HEK293T (cell line): ENCODE results near the gene VILL.
"Not testable (repeated sequence)": the region's sequence is repeated elsewhere in the genome, so short reads cannot be mapped to it uniquely, and the experiment has no call there.

Experiments
- ARNT ChIP-seq: fragments of 450-650 bp; IDR thresholded peaks from 2 replicates; pipeline ENCODE4 v1.6.1; 2017; ENCODE audit warnings: mild to moderate bottlenecking
- BHLHE40 ChIP-seq: fragments of 450-650 bp; IDR thresholded peaks from 2 replicates; pipeline ENCODE4 v1.6.1; 2016; ENCODE audit warnings: mild to moderate bottlenecking, moderate library complexity, borderline replicate concordance
- FOXA1 ChIP-seq: fragments of 450-650 bp; IDR thresholded peaks from 2 replicates; pipeline ENCODE4 v1.6.1; 2016; ENCODE audit warnings: mild to moderate bottlenecking
- FOXK2 ChIP-seq: fragments of 450-650 bp; IDR thresholded peaks from 2 replicates; pipeline ENCODE4 v1.6.1; 2016; ENCODE audit warnings: mild to moderate bottlenecking
- FOXM1 ChIP-seq: fragments of 450-650 bp; IDR thresholded peaks from 2 replicates; pipeline ENCODE4 v1.6.1; 2017; ENCODE audit warnings: mild to moderate bottlenecking, borderline replicate concordance
- HDGF ChIP-seq: fragments of 450-650 bp; IDR thresholded peaks from 2 replicates; pipeline ENCODE4 v1.6.1; 2017; ENCODE audit warnings: antibody characterized with exemption, borderline replicate concordance
- LEF1 ChIP-seq: fragments of 450-650 bp; IDR thresholded peaks from 2 replicates; pipeline ENCODE4 v1.6.1; 2017; ENCODE audit warnings: mild to moderate bottlenecking, borderline replicate concordance
- NFRKB ChIP-seq: fragments of 450-650 bp; IDR thresholded peaks from 2 replicates; pipeline ENCODE4 v1.6.1; 2016; ENCODE audit warnings: mild to moderate bottlenecking, moderate library complexity
- SP1 ChIP-seq: fragments of 450-650 bp; IDR thresholded peaks from 2 replicates; pipeline ENCODE4 v1.6.1; 2017
- SUZ12 ChIP-seq: fragments of 450-650 bp; IDR thresholded peaks from 2 replicates; pipeline ENCODE4 v1.6.1; 2016; ENCODE audit warnings: mild to moderate bottlenecking
- TARDBP ChIP-seq: fragments of 450-650 bp; IDR thresholded peaks from 2 replicates; pipeline ENCODE4 v1.6.1; 2016
- ZNF384 ChIP-seq: fragments of 450-650 bp; IDR thresholded peaks from 2 replicates; pipeline ENCODE4 v1.6.1; 2016
- TF ChIP-seq, protein P1 (sequence below): fragments of 450-650 bp; IDR thresholded peaks from 2 replicates; pipeline ENCODE4 v1.6.1; 2016

GRCh38 chr3:38053813-38054498, 63.4 kb downstream of the VILL start:
- TF ChIP-seq TARDBP, FOXM1, FOXK2, FOXA1, ARNT, NFRKB, ZNF384, BHLHE40, SUZ12, SP1, LEF1, HDGF: not testable (repeated sequence)
- TF ChIP-seq, protein P1, sequence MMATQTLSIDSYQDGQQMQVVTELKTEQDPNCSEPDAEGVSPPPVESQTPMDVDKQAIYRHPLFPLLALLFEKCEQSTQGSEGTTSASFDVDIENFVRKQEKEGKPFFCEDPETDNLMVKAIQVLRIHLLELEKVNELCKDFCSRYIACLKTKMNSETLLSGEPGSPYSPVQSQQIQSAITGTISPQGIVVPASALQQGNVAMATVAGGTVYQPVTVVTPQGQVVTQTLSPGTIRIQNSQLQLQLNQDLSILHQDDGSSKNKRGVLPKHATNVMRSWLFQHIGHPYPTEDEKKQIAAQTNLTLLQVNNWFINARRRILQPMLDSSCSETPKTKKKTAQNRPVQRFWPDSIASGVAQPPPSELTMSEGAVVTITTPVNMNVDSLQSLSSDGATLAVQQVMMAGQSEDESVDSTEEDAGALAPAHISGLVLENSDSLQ: not testable (repeated sequence)
